ENCODE results near the gene GPATCH11. TPM values are rescaled to one million over a fixed set of nuclear protein-coding genes. Genes with fewer than 3 reads are reported as not detected.

GPATCH11 gene
- total RNA-seq, 2 experiments from 2014 or later = 9.9 to 11.7 TPM

DNA sequence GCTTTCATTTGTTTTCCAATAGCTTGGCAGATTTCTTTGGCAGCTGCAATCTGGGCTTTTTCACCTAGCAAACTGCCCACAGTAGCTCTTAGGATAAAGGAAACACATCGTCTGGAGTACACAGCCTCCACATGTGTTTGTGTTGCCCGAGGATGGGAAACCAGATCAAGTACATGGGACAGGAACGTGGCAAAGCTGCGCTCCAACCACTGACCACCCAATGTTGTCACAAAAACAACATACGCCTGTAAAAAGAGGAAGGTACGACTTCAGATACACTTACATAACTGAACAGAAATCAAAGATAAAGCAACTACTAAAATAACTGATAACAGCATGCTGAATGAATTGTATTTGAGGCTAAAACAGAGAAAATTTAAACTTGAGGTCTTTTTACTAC, 15.6 kb upstream of the GPATCH11 start:
- TF ChIP-seq, protein P1, sequence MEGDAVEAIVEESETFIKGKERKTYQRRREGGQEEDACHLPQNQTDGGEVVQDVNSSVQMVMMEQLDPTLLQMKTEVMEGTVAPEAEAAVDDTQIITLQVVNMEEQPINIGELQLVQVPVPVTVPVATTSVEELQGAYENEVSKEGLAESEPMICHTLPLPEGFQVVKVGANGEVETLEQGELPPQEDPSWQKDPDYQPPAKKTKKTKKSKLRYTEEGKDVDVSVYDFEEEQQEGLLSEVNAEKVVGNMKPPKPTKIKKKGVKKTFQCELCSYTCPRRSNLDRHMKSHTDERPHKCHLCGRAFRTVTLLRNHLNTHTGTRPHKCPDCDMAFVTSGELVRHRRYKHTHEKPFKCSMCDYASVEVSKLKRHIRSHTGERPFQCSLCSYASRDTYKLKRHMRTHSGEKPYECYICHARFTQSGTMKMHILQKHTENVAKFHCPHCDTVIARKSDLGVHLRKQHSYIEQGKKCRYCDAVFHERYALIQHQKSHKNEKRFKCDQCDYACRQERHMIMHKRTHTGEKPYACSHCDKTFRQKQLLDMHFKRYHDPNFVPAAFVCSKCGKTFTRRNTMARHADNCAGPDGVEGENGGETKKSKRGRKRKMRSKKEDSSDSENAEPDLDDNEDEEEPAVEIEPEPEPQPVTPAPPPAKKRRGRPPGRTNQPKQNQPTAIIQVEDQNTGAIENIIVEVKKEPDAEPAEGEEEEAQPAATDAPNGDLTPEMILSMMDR (IDR thresholded peaks at IDR 0.05) = no peak
- H3K4me1 Mint-ChIP-seq (ENCODE audit: low read depth) = peaks cover 12% of the 10 kb centered on the region
- no peak overlapping the region for H3K4me3 Mint-ChIP-seq
- POLR2A ChIA-PET = interaction anchor here (0.6 to 1.2 kb wide), 2 partner anchors 14 to 1931 kb away, joined by 3 to 6 read pairs; no protein-coding TSS in a partner anchor
- CTCF ChIA-PET = no interaction called here
- peaks cover 24% of the 10 kb centered on the region for H3K36me3 Mint-ChIP-seq (ENCODE audit: low read depth)
- intact Hi-C loops (cut with micrococcal nuclease) = no loop called here
- ATAC-seq = no peak
- H3K27me3 Mint-ChIP-seq = no peaks in the 10 kb centered on the region
- H3K27ac Mint-ChIP-seq = no peak overlapping the region
- no peak for DNase-seq
- H3K9me3 Mint-ChIP-seq = no peaks in the 10 kb centered on the region

DNA sequence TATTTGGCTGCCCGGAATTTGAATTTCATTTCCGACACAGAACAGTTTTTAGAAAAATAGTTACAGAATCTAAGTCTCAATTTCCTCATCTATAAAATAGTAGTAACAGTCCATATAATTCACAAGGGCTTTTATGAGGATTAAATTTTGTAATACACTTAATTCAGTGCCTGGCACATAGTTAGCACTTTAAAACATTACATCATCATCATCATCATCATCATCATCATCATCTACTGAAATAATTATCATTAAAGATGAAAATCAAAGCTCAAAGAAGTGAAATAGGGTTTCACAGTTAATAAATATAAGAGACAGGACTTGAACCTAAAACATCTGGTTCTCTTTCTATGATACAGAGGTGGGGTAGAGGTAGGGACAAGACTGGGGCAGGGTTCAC, 13.4 kb upstream of the GPATCH11 start:
- Mint-ChIP-seq H3K9me3 (no peaks in the 10 kb centered on the region), H3K27ac (no peak overlapping the region), H3K27me3 (no peaks in the 10 kb centered on the region), H3K36me3 (ENCODE audit: low read depth) (peaks cover 31% of the 10 kb centered on the region), H3K4me3 (no peak overlapping the region), H3K4me1 (ENCODE audit: low read depth) (peaks cover 17% of the 10 kb centered on the region)
- intact Hi-C loops (cut with micrococcal nuclease) = no loop called here
- ATAC-seq (no peak), DNase-seq (no peak)
- TF ChIP-seq, protein P1 (IDR thresholded peaks at IDR 0.05) = no peak
- POLR2A ChIA-PET = no interaction called here
- CTCF ChIA-PET = no interaction called here

DNA sequence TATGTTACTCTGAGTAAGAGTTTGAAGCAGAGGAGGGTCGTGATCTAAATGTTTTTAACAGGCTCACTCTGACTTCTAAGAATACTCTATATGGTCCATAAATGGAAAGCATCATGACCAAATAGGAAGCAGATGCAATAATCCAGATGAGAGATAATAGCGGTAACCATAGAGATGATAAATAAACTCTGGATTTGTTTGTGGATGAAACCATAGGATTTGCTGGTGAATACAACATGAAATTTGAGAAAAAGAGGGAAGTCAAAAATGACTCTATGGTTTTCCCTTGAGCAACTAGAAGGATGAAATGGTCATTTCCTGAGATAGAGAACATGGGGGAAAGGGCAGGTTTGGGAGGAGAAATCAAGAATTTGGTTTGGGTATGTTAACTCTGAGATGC, 4.1 kb upstream of the GPATCH11 start:
- ATAC-seq = no peak
- no peaks in the 10 kb centered on the region for H3K9me3 Mint-ChIP-seq
- ChIA-PET CTCF (no interaction called here), POLR2A (no interaction called here)
- H3K27me3 Mint-ChIP-seq = no peaks in the 10 kb centered on the region
- TF ChIP-seq, protein P1 (IDR thresholded peaks at IDR 0.05) = no peak
- H3K27ac Mint-ChIP-seq = peak overlapping the region; percentile 64
- H3K36me3 Mint-ChIP-seq (ENCODE audit: low read depth) = peaks cover 37% of the 10 kb centered on the region
- peaks cover 45% of the 10 kb centered on the region for H3K4me1 Mint-ChIP-seq (ENCODE audit: low read depth)
- no peak for DNase-seq
- H3K4me3 Mint-ChIP-seq = peak overlapping the region; percentile 11
- intact Hi-C loops (cut with micrococcal nuclease) = no loop called here

DNA sequence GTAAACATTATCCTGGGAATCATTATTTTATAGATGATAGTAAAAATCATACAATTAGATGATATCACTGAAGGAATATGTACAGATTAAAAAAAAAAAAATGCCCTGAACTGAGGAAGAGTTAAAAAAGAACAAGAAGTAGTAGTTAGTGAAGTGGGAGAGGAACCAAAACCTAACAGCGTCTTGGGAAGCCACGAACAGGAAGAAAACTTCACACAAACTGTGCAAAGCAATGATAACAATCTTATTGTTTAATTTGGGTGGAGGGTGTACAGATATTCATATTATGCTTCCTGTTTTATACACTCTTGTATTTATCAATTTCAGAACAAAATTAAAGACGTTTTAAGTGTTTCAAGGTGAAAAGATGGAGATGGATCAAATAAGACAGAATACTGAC, 3.6 kb upstream of the GPATCH11 start:
- ChIA-PET POLR2A (no interaction called here), CTCF (no interaction called here)
- H3K36me3 Mint-ChIP-seq (ENCODE audit: low read depth) = peaks cover 34% of the 10 kb centered on the region
- intact Hi-C loops (cut with micrococcal nuclease) = no loop called here
- DNase-seq (no peak), ATAC-seq (no peak)
- H3K4me1 Mint-ChIP-seq (ENCODE audit: low read depth) = peaks cover 45% of the 10 kb centered on the region
- no peaks in the 10 kb centered on the region for H3K9me3 Mint-ChIP-seq
- no peaks in the 10 kb centered on the region for H3K27me3 Mint-ChIP-seq
- TF ChIP-seq, protein P1 (IDR thresholded peaks at IDR 0.05) = no peak
- peak overlapping the region; percentile 64 for H3K27ac Mint-ChIP-seq
- peak overlapping the region; percentile 11 for H3K4me3 Mint-ChIP-seq

DNA sequence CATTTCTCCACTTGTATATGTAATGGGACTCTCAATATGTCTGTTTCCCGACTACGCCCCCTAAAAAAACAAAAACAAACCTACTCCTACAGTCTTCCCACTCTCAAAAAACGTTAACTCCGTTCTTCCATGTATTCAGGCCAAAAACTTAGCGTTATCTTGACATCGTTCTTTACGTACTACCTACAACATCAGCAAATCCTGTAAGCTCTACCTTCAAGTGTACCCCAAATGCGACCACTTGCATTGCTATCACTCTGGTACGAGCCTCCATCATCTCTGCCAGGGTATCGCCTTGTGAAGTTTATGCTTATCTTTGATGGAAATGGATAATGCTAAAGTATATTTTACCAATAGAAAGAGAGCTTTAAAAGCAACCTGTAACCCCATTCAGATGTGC, 479 bp downstream of the GPATCH11 start:
- Mint-ChIP-seq H3K27me3 (no peaks in the 10 kb centered on the region), H3K4me3 (no peak overlapping the region), H3K27ac (no peak overlapping the region), H3K9me3 (no peaks in the 10 kb centered on the region), H3K36me3 (ENCODE audit: low read depth) (peaks cover 23% of the 10 kb centered on the region), H3K4me1 (ENCODE audit: low read depth) (peaks cover 35% of the 10 kb centered on the region)
- TF ChIP-seq, protein P1 (IDR thresholded peaks at IDR 0.05) = no peak
- intact Hi-C loops (cut with micrococcal nuclease) = no loop called here
- DNase-seq (no peak), ATAC-seq (no peak)
- CTCF ChIA-PET = interaction anchor here (1.4 kb wide), 1 partner anchor 305 kb away, joined by 3 read pairs; no protein-coding TSS in a partner anchor
- POLR2A ChIA-PET = interaction anchor here (0.6 to 1.3 kb wide), 2 partner anchors 22 to 62 kb away, joined by 3 read pairs; no protein-coding TSS in a partner anchor
